ENCODE measurements around the gene SLC35F3. TPM values are rescaled to one million over a fixed set of nuclear protein-coding genes. Genes with fewer than 3 reads are reported as not detected.

The SLC35F3 gene
- total RNA-seq, 3 donors from 2014 or later, result 0.13 to 1.7 (median 0.76) TPM

DNA sequence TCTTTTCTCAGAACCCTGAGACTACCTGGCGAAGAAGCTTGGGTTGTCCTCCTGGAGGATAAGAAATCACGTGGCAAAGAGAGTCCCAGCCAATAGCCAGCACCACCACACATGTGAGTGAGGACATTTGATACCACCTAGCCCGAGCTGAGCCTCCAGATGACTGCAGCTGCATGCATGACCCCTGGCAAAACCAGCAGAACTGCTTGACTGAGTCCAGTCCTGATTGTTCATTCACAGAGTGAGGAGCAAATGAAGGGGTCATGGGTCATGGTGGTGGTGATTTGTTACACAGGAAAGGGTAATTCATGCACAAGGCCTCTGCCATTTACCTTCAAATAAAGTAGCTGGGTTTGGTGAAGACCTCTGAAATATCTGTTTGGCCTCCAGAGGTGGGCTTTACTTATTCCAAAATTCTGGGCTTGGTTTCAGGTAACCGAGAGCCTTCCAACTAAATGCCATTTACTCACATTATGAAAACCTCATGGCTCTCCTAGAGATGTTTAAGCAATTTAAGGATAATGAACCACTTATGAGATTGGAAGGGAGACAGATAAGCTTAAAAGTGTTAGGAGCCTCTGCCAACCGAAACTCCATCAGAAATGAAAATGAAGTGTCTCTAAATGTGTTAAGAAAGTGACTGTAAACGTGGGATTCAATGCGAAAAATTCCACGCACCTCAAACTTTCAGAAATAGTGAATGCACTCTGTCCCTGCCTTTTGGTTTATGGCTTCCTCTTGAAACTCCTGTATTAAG lies 163.3 kb downstream of the SLC35F3 start:
- Mint-ChIP-seq H3K9me3 (no peaks in the 10 kb centered on the region), H3K4me1 (ENCODE audit: low read depth) (no peaks in the 10 kb centered on the region)
- no peak for ATAC-seq

DNA sequence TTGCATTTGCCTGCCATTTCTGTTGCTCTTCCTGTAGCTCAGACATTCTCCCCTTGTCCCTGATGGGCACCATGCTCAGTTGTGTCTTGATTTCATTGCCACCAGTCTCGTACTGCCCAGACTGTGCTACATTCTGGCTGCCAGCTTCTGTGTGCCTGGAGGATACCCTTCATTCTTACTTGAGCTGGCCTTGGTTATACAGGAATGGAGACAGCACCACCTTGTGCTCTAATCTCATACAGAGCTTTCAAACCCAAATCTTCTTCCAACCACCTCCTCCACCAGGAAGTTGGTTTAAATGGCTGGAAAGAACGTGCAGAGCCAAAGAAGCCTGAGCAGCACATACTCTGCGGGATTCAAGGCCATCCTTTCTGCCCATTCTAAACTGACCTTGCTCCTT lies 165.3 kb downstream of the SLC35F3 start:
- ATAC-seq, result no peak
- peaks cover 21% of the 10 kb centered on the region for H3K27me3 Mint-ChIP-seq (ENCODE audit: low read depth)
- H3K36me3 Mint-ChIP-seq (ENCODE audit: insufficient read depth), result no peaks in the 10 kb centered on the region
- DNase-seq, result no peak
- H3K4me3 Mint-ChIP-seq, result no peak overlapping the region
- peaks cover 5% of the 10 kb centered on the region for H3K4me1 Mint-ChIP-seq (ENCODE audit: low read depth)
- H3K9me3 Mint-ChIP-seq, result no peaks in the 10 kb centered on the region

More for the DNA sequence above, 163.3 kb downstream of the SLC35F3 start:
- H3K27me3 Mint-ChIP-seq (ENCODE audit: low read depth), result peaks cover 10% of the 10 kb centered on the region
- H3K4me3 Mint-ChIP-seq, result no peak overlapping the region
- no peaks in the 10 kb centered on the region for H3K36me3 Mint-ChIP-seq (ENCODE audit: insufficient read depth)
- no peak for DNase-seq

DNA sequence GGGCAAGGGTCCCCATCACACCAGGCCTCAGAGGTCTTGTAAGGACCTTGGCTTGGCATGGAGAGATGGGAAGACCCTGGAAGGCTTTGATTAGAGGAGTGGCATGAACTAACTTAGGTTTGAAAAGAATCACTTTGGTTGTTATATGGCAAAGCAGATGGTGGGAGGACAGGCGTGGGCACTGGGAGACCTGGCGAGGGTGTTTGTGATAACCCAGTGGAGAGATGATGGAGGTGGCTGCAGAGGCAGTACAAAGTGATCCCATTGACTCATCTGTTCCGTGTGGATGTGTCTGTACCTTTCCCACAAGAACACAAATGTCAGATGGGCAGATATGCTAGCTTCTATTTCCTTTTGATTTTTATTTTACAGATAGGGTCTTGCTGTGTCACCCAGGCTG lies 168.3 kb downstream of the SLC35F3 start:
- ATAC-seq (no peak), DNase-seq (no peak)
- no peak overlapping the region for H3K4me3 Mint-ChIP-seq
- peaks cover 22% of the 10 kb centered on the region for H3K27me3 Mint-ChIP-seq (ENCODE audit: low read depth)
- peaks cover 5% of the 10 kb centered on the region for H3K4me1 Mint-ChIP-seq (ENCODE audit: low read depth)
- H3K36me3 Mint-ChIP-seq (ENCODE audit: insufficient read depth), result no peaks in the 10 kb centered on the region
- no peaks in the 10 kb centered on the region for H3K9me3 Mint-ChIP-seq

DNA sequence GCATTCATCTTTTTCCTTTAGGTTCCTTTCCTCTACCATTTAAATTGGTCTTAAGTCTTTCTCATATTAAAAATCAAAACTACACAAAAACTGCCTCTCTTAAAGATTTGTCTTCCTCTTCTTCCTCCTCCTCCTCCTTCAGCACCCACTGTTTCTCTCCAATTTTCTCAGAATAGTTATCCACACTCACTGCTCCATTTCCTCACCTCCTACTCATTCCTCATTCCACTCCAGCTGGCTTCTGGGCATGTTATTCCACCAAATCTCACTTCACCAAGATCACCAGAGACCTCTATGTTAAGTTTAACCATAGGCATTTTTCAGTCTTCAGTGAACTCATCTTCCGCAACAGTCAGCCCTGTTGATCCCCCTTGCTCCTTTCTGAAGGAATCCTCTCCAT lies 173.7 kb downstream of the SLC35F3 start:
- Mint-ChIP-seq H3K4me3 (no peak overlapping the region), H3K27me3 (ENCODE audit: low read depth) (peaks cover 31% of the 10 kb centered on the region), H3K9me3 (no peaks in the 10 kb centered on the region), H3K4me1 (ENCODE audit: low read depth) (peaks cover 5% of the 10 kb centered on the region), H3K36me3 (ENCODE audit: insufficient read depth) (no peaks in the 10 kb centered on the region)
- no peak for DNase-seq
- no peak for ATAC-seq

DNA sequence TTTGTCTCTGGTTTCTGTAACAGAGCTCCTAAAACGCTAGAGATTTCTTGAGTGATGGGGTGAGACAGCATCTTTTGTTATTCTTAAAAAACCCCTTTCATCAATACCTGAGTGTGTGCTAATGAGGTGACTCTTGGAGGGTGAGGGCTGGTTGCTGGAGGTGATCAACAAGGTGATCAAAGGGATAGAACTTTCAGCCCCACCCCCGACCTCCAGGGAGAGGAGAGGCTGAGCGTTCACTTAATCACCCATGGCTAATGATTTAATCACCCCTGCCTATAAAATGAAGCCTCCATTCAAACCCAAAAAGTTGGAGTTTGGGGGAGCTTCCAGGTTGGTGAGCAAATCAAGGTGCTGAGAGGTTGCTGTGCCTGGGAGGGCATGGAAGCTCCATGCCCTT lies 175.4 kb downstream of the SLC35F3 start:
- ATAC-seq, result no peak
- Mint-ChIP-seq H3K36me3 (ENCODE audit: insufficient read depth) (no peaks in the 10 kb centered on the region), H3K27me3 (ENCODE audit: low read depth) (peaks cover 19% of the 10 kb centered on the region), H3K4me1 (ENCODE audit: low read depth) (no peaks in the 10 kb centered on the region), H3K4me3 (no peak overlapping the region), H3K9me3 (no peaks in the 10 kb centered on the region)
- DNase-seq, result no peak

DNA sequence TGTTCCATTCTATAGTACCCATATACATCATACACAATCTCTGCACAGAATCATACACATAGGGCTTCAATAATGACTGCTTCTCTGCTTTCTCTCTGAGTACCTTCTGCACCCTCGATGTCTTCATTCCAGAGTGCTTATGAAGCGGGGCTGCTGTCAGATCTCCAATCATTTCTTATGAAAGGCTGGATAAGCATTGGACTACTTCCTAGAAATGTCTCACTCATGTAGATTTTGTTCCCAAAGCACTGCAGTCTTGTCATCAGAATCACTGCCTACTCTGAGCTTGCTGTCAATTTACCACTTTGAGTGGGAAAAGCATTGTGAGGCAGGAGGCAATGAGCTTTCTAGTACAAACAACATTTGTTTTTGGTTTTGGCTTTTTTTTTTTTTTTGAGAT lies 179.0 kb downstream of the SLC35F3 start:
- Mint-ChIP-seq H3K36me3 (ENCODE audit: insufficient read depth) (no peaks in the 10 kb centered on the region), H3K4me3 (no peak overlapping the region), H3K27me3 (ENCODE audit: low read depth) (peaks cover 20% of the 10 kb centered on the region), H3K4me1 (ENCODE audit: low read depth) (no peaks in the 10 kb centered on the region), H3K9me3 (no peaks in the 10 kb centered on the region)
- DNase-seq (no peak), ATAC-seq (no peak)

DNA sequence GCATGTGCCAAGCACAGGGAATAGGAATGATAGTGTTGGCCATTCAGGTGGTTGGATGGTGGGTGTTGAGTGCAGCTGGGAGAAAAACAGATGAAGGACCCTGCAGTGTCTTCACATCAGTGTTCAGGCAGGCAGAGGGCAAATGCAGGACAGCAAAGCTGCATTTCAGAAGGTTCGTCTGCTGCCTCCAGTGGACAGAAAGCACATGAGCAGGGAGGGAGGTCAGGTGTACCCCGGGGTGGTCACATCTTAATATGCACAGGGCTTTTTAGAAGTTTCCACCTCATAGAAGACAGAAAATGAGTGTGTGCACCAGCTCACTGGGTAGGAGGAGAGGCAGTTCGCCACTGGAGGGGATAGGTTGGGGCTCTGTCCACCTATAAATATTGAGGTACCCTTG lies 184.9 kb downstream of the SLC35F3 start:
- no peak for DNase-seq

DNA sequence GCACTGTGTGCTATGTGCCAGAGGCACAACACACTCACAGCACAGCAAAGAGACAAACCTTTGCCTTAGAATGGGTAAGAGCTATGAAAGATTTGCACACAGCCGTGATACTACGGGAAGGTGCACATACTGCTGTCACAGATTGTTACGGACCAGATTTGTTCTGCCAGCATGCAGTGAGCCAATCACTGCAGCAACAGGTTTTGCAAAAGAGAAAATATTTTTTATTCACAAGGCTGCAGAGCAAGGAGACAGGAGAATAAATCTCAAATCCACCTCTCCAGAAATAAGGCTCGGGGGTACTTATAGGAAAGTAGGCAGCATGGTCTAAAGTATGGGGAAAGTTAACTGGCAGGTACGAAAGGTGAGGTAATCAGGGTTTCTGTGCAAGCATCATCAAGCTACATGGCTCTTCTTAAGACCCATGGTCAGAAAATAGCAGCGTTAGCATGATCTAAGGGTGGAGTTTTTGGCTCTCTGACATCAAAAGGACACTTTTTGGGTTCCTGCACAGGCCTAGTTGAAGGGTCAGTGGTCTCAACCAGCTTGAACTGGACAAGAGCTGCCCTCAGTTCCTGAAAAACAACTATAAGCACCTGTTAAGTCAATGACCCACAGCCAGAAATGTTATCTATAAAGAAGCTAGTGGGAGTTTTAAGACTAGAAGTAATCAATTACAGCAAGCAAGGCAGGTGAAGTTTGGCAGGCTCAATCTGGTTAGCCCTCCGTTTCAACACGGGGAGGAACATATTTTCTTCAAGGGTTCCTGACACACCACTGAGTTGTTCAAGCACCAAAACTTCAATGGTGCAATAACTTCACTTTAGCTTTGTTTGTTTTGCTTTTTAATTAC lies 186.0 kb downstream of the SLC35F3 start:
- Mint-ChIP-seq H3K9me3 (no peaks in the 10 kb centered on the region), H3K4me3 (no peak overlapping the region), H3K36me3 (ENCODE audit: insufficient read depth) (no peaks in the 10 kb centered on the region), H3K4me1 (ENCODE audit: low read depth) (no peaks in the 10 kb centered on the region), H3K27me3 (ENCODE audit: low read depth) (peaks cover 37% of the 10 kb centered on the region)
- ATAC-seq (no peak), DNase-seq (no peak)

More for the DNA sequence above, 184.9 kb downstream of the SLC35F3 start:
- no peak for ATAC-seq
- Mint-ChIP-seq H3K4me3 (no peak overlapping the region), H3K36me3 (ENCODE audit: insufficient read depth) (no peaks in the 10 kb centered on the region), H3K4me1 (ENCODE audit: low read depth) (no peaks in the 10 kb centered on the region), H3K27me3 (ENCODE audit: low read depth) (peaks cover 37% of the 10 kb centered on the region), H3K9me3 (no peaks in the 10 kb centered on the region)

DNA sequence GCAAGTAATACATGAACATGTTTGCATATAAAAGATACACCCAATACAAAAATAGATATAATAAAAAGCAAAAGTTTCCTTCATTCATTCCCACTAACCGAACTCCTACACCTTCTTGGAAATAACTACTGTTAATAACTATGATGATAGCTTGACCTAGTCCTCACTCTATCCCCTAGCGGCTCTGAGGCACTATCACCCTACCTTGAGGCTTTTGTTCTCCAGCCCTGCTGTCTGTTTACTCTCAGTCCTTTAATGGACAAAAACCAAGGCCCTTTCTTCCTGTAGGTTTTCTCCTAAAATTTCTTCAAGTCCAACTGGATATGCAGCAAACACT lies 186.6 kb downstream of the SLC35F3 start:
- Mint-ChIP-seq H3K4me3 (no peak overlapping the region), H3K9me3 (no peaks in the 10 kb centered on the region), H3K4me1 (ENCODE audit: low read depth) (no peaks in the 10 kb centered on the region), H3K36me3 (ENCODE audit: insufficient read depth) (no peaks in the 10 kb centered on the region), H3K27me3 (ENCODE audit: low read depth) (peaks cover 38% of the 10 kb centered on the region)
- ATAC-seq, result no peak
- no peak for DNase-seq

DNA sequence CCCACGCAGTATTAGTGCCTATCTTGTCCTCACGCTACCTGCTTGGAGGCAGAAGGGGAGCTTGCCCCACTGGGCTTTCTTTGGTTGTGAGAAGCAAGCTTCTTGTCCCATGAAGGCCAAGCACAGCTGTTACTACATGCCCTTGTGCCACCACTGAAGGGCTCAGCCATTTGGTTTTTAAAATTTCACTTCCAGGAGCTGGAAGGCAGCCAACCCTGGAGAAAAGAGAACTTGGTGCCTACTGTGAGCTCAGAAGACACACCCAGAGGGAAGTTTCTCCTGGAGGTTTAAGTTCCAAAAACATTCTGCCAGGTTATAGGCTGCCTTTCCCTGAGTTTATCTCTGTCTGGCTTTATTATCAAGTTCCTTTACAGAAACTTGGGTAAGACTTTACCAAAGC lies 187.4 kb downstream of the SLC35F3 start:
- Mint-ChIP-seq H3K9me3 (no peaks in the 10 kb centered on the region), H3K4me1 (ENCODE audit: low read depth) (no peaks in the 10 kb centered on the region)

DNA sequence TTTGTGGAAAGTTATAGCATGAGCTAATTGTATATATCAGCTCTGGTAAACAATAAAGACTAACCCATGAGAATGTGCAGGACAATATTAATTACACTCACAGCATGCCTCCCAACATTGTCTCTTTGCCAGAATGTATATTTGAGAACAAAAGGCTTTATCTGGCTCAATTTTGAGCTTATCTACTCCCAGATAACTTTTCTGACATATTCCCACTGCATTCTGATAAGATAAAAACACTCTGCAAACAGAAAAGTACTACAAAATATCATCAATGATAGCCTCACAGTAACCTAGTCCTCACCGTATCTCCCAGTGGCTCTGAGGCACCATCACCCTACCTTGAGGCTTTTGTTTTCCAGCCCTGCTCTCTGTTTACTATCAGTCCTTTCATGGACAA lies 188.6 kb downstream of the SLC35F3 start:
- ATAC-seq (no peak), DNase-seq (no peak)
- Mint-ChIP-seq H3K36me3 (ENCODE audit: insufficient read depth) (no peaks in the 10 kb centered on the region), H3K9me3 (no peaks in the 10 kb centered on the region), H3K4me3 (no peak overlapping the region), H3K4me1 (ENCODE audit: low read depth) (no peaks in the 10 kb centered on the region), H3K27me3 (ENCODE audit: low read depth) (peaks cover 31% of the 10 kb centered on the region)

More for the DNA sequence above, 187.4 kb downstream of the SLC35F3 start:
- DNase-seq, result no peak
- no peaks in the 10 kb centered on the region for H3K36me3 Mint-ChIP-seq (ENCODE audit: insufficient read depth)
- no peak for ATAC-seq
- no peak overlapping the region for H3K4me3 Mint-ChIP-seq
- H3K27me3 Mint-ChIP-seq (ENCODE audit: low read depth), result peaks cover 41% of the 10 kb centered on the region

DNA sequence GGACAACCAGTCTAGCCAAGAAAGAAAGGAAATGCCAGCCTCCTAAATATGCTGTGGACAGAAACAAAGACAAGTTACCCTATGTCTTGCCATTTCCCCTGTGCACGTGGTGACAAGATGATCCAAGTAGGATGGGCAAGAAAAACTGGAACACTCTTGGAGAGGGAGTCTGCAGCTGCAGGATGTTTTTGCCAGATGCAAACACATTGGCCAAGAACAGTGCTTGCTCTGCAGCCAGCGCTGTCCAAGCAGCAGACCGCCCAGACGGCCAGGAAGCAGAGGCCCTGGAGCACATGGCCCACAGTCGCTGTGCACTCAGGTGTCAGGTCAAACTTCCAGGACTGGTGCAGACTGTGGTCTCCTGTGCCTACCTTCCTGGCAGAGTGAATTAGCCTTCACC lies 189.3 kb downstream of the SLC35F3 start:
- Mint-ChIP-seq H3K27me3 (ENCODE audit: low read depth) (peaks cover 28% of the 10 kb centered on the region), H3K9me3 (no peaks in the 10 kb centered on the region), H3K4me1 (ENCODE audit: low read depth) (no peaks in the 10 kb centered on the region), H3K4me3 (no peak overlapping the region), H3K36me3 (ENCODE audit: insufficient read depth) (no peaks in the 10 kb centered on the region)
- ATAC-seq (no peak), DNase-seq (no peak)

DNA sequence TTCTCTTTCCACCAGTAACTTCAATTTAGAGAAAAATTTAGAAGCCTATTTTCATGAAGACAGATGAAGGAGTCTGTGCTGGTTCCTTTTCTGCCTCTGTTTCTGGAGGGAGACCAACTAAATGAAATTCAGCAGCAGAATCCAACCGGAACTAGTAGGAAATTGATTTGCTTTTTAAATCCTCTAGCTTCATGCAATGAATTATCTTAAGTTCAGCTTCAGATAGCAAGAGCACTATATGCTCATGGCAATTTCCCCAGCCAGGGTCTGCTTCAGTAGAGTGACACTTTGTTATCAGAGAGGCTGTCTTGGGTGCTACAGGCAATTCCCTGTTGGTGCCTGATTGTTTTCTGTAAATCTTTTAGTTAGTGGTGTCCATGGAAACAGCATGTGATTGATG lies 189.7 kb downstream of the SLC35F3 start:
- no peak for ATAC-seq
- H3K4me1 Mint-ChIP-seq (ENCODE audit: low read depth), result no peaks in the 10 kb centered on the region
- peaks cover 23% of the 10 kb centered on the region for H3K27me3 Mint-ChIP-seq (ENCODE audit: low read depth)
- no peak overlapping the region for H3K4me3 Mint-ChIP-seq
- no peaks in the 10 kb centered on the region for H3K36me3 Mint-ChIP-seq (ENCODE audit: insufficient read depth)
- DNase-seq, result no peak
- no peaks in the 10 kb centered on the region for H3K9me3 Mint-ChIP-seq

DNA sequence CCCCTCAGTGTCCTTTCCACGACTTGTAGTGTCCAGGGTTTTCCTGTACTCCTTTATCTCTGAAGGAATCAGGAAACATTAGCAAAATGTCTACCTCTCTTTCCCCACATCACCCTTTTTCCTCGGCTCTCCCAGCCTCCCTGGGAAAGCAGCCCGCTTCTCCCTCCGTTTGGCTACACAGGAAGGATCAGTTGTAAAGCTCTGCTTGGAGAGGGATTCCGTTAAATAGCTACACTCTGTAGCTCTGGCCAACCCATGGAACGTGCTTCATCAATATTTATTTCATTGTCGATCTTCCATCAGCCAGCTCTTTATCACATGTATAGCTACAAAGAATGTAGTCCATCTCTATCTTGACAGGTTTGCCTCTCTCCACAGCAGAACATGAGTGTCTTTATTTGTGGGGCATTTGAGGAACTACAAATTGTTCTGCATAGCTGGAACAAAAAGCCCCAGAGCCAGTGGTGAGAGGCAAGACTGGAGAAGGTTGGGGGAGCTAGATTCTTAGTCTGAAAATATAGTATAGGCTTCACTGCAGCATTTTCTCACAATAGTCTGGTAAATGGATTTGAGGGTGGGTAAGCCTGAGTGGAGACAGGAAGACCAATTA lies 191.8 kb downstream of the SLC35F3 start:
- no peak overlapping the region for H3K4me3 Mint-ChIP-seq

DNA sequence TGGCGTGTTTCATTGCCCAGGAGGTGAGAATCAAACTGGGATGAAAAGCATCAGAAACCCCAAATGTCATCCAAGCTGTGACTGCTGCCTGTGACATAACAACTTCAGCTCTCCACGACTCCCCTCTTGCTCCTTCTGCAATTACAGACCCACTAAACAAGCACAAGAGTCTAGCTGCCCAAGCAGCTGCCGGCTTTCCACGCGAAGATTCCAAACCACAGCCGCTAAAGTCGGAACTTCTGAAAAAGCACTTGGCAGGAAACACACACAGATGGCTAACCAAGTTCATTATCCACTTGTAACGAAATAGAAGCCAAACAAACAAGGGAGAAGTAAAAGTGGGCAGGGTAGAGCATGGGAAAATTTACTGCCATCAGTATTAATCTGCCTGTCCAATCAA lies 198.1 kb downstream of the SLC35F3 start:
- DNase-seq (no peak), ATAC-seq (no peak)
- H3K36me3 Mint-ChIP-seq (ENCODE audit: insufficient read depth), result no peaks in the 10 kb centered on the region
- no peaks in the 10 kb centered on the region for H3K4me1 Mint-ChIP-seq (ENCODE audit: low read depth)
- peaks cover 24% of the 10 kb centered on the region for H3K27me3 Mint-ChIP-seq (ENCODE audit: low read depth)
- no peaks in the 10 kb centered on the region for H3K9me3 Mint-ChIP-seq
- H3K4me3 Mint-ChIP-seq, result no peak overlapping the region

More for the DNA sequence above, 191.8 kb downstream of the SLC35F3 start:
- H3K9me3 Mint-ChIP-seq, result no peaks in the 10 kb centered on the region
- H3K36me3 Mint-ChIP-seq (ENCODE audit: insufficient read depth), result no peaks in the 10 kb centered on the region
- ATAC-seq (no peak), DNase-seq (no peak)
- peaks cover 20% of the 10 kb centered on the region for H3K27me3 Mint-ChIP-seq (ENCODE audit: low read depth)
- no peaks in the 10 kb centered on the region for H3K4me1 Mint-ChIP-seq (ENCODE audit: low read depth)
